Suprapubic skin (tissue), 3 donors: ENCODE results near the gene PYGO2.

Source experiments
- CTCF ChIP-seq, 2 donors: fragments of 200-600 bp in 1 of 2; fragments of 450-650 bp in 1 of 2; sonication (generic) in 1 of 2; IDR thresholded peaks; one replicate each; pipeline ENCODE4 v1.5.1; 2016 to 2019; ENCODE audit warnings: antibody characterized with exemption in 2 of 2, mild to moderate bottlenecking in 1 of 2, moderate library complexity in 1 of 2
- POLR2A ChIP-seq, 2 donors: fragments of 450-650 bp; IDR thresholded peaks; one replicate each; pipeline ENCODE4 v1.6.1; 2017; ENCODE audit warnings: antibody characterized with exemption in 2 of 2, mild to moderate bottlenecking in 2 of 2, moderate library complexity in 2 of 2

GRCh38 chr1:154954541-154954940, 7.0 kb downstream of the PYGO2 start:
- no peak for TF ChIP-seq POLR2A (IDR thresholded peaks at IDR 0.05)
- no peak for TF ChIP-seq CTCF (IDR thresholded peaks at IDR 0.05)
